Lung microvascular endothelial cell (primary cell): ENCODE results near the gene AMBRA1. TPM values are rescaled to one million over a fixed set of nuclear protein-coding genes. Genes with fewer than 3 reads are reported as not detected.

ENCODE experiments used
- DNase-seq, 2 donors: peaks; one replicate each; pipeline versions ENCODE4 v3.0.0 to v3.0.0-alpha.2; 2010; ENCODE audit warnings: low read depth in 2 of 2
- total RNA-seq: library from RNA; depleted of rRNA; stranded (reverse); fragments of >200 nt; gene quantifications from 2 replicates; pipeline ENCODE4 v1.2.1, GENCODE V29; 2014

Gene AMBRA1
- total RNA-seq, 1 donor from 2014 or later, result 15.3 TPM

DNA sequence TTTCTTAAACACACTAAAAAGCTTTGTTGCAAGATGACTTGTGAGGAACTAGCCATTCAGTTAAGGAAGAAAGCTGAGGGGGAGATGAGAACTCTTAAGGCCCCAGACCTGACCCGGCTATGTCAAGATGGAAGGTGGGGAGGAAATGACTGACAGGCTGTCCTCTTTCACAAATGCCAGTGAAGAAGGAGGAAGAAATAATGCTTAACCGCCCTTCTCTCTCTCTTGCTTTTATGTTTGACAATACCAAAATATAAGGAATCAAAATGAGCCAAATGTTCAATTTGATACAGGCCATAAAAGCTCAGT lies 87.4 kb downstream of the AMBRA1 start:
- peak in 1 of 2 donors; percentile 6 for DNase-seq

DNA sequence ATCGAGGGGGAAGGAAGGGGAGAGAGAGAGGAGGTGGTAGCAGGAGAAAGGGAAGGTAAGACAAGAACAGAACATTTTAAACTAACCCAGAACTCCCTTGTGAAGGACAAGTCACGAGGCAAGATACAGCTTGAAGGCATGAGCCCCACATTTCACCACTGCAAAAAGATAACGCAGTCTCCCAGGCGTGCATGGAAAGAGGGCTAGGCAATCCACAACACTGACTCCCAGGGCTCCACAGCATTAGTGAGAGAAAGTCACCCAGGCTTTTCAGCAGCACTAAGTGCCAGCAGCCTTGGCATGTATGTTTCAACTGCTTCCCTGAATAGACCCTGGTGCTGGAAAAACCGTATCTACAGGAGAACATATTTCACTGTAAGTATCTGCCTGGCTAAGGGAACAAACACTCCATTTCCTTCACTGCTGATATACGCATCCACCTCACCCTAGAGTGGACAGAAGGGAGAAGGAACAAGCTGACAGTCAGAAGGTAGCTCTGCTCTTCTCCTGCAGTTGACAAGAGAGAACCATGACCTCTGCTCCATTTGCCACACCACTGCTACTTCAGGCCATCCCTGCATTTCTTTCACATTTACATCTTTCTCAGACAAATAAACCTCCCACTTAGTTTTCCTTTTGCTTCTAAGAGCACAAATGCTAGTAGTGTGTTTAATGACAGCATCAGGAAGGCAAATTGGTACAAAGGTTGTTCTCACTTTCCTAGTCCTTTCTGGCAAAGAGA lies 87.9 kb downstream of the AMBRA1 start:
- peak in 1 of 2 donors; percentile 5 for DNase-seq

DNA sequence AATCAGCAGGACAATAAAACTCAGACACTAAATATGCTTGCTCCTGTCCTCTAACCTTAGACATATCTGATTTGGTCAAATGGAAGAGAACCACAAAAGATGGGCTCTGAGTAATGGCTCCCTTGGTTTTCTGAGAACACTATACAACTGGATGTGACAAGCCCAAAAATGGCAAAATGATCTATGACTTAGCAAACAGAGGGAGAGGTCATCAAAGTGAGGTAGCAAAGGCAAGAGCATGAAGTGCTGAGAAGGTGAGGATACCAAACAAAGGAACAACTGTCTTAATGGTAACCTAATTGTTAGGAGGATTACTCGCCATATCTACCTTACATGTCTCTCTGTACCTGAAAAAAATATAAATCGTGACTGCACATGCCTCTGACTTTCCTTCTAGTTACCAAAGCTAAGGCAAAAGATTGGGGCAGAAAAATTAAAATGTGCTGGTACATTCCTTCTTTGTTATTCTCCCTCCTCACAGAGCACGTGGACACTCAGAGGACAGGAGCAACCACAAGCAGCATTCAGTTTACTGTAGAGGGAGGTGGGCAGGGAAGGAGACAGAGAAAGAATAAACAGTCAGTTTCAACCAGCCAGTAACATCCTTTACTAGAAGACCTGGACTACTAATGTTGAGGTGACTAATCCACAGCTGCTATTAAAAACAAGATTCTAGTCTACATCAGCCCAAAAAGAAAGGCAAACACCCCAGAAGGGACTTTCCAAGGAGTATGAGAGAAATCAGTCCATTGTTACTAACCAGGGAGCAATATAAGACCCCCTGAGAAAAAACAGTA lies 88.8 kb downstream of the AMBRA1 start:
- peak in 1 of 2 donors; percentile 77 for DNase-seq

DNA sequence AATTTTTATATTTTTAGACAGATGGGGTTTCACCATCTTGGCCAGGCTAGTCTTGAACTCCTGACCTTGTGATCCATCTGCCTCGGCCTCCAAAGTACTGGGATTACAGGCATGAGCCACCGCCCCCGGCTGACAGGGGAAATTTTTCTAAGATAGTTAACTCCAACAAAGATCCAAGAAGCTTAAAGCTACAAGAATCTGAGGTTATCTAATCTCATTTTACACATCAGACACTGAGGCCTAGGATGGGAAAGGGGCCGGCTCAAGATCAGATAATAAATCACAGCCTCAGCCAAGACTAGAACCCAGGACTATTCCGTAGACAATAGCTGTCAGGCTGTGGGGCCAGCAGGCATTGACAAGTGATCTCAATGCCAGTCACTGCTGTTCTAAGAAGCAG lies 94.0 kb downstream of the AMBRA1 start:
- DNase-seq, result no peak

DNA sequence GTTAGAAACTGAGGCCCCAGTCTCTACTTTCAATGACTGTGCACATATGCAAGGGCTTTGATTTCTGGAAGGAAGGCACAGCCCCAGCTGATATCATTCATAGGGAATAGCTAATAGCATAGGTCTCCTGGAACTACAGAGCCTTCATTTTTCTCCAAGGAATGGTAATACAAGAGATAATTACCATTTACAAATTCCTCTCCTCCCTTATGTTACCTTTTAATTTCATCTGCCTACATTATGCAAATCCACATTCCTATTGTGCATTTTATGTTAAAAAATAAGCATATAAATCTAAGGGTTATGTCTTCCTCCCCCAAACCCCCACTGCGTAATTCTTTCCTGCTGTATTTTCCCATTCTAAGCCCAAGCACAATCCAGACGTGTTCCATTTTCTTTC lies 94.9 kb downstream of the AMBRA1 start:
- DNase-seq, result no peak

DNA sequence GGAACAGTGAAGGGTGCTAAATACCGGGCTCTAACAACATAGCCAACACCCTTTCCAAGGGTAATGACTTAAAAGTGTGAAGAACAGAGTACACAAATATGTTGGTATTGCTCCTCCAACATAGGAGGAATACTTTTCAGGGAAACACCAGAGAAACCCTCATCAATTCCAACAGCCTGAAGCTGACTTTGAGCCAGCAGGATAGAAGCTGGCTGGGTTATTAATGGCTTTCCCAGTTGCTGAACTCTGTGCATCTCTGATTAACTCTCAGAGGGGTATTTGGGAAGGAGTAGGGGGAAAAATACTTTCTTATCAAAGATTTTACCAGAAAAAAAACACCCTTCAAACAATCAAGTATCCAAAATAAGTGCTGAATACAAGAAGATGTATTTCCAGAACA lies 95.6 kb downstream of the AMBRA1 start:
- DNase-seq, result no peak

DNA sequence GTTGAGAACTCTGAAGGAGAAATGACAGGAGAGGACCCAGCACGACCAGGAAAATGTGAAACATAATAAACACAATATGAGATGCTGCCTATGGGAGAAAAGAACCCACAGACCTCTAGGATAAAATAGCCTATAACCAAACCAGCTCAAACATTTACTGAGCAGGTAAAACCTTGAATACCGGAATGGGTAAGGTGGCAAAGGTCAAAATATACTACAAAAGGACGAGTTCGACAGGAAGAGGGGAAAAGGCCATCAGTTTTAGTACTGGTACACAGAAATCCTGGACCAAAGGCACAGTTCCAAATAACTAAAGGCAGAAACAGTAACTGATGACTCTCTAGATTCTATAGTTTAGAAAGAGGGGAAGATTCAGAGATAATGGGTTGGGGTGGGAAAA lies 96.3 kb downstream of the AMBRA1 start:
- DNase-seq, result no peak

DNA sequence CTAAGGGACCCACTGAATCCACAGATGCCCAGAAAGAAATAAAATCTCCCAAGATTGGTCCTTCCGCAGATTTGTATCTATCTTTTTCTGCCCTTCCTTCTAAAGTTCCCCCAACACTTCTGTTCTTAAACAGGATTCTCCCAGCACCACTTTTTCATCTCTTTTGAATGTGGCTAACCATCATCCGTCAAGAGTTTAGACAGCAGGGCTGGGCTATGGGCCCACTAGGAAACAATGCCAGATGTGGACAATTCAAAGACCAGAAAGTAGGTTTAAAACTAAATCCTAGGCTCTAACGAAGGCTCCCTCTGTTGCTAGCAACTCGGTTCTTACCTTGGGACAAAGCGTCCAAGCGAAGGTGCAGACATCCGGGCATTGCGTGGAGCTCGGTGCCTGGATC lies 100.0 kb downstream of the AMBRA1 start:
- peak in 1 of 2 donors; percentile 41 for DNase-seq

DNA sequence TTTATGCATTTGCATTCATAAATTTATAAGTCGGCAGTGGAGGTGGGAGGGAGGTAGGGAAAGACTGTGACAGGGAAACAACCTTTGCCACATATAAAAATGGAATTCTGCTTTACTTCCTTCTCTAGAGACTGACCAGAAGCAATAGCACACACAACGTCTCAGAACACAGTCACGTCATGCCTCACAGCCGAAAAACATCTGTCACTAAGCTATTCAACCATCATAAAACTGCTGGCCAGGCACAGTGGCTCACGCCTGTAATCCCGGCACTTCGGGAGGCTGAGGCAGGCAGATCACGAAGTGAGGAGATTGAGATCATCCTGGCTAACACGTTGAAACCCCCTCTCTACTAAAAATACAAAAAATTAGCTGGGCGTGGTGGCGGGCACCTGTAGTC lies 101.3 kb downstream of the AMBRA1 start:
- DNase-seq, result peak in 1 of 2 donors; percentile 41

DNA sequence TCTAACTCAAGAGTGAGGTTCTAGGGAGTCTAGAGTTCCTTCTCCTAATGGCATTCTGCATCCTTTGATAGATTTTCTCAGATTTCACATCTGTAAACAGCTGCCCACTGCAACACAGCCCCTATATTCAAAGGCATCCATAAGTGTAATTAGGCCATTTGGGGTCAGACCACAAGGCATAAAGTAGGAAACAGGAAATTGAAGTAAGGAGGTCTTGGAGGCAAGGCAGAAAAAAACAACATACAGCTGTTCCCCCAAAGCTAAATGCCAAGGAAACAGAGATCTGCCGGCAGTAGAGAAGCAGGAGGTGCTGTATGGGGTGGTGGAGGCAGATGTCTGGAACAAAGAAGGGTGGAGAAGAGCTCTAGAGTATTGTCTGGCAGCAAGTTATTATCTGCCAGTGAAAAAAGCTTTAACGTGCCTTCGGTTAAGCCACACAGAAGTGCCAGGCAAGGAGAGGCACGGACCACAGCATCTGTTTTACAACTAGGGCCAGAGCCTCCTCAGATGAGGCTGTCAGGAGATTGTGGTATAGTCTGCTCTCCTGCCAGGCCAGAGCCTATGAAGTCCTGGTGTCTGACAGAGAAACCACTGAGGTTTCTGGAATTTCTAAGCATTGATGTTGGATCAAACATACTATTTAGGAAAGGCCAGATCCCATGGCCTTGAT lies 102.0 kb downstream of the AMBRA1 start:
- peak in 1 of 2 donors; percentile 48 for DNase-seq

DNA sequence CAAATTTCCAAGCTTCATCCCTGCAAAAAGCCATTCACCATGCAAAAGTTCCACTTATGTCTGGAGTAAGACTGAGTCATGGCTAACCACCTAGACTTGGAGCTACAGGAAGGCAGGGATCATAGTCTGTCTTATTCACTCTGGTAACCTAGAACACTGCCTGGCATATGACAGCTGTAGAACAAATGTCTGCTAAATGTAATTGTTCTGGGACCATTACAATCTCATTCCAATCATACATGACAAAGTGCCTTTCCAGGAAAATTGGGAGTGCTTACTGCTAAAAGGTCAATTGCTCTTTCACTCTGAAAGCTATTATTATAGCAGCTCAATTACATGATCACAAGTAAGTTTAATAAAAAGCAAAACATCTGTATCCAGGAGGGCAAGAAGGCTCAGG lies 103.2 kb downstream of the AMBRA1 start:
- peak in 1 of 2 donors; percentile 74 for DNase-seq

DNA sequence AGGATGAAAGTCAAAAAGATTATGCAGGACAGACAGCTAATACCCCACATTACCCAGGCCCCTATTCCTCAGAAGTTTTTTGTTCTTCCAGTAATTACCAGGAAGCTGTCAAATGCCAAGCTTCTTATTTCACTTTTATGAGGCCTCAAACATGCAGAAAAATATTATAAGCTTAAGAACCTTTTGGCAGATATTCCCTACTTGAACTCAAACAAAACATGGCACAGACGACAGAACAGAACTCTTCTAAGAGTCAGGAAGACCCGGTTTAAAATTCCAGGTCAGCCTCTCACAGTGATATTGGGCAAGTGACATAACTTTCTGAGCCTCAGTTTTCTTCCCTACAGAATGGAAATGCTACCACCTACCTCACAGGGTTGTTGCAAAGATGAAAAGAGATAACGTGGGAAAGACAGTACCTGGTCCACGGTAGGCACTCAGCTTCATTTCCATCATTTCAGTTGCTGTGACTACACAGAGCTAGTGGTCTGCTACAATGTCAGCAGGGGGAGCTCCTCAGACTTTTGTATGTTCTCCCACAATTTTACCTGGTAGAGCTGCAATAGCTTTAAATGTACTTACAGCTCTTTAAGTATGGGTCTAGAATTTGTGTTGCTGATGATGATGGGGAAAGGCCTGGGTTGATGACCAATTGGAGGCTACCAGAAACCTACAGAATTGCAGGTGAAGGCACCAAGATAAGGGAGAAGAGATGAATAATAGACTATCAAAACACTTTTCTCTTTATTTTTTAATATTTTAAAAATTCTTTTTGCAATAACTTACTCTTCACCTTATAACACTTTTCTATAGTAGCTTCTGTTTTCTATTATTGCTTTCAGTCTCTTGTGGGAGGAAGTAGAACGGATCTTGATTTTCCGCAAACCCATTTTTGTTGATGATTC lies 103.9 kb downstream of the AMBRA1 start:
- DNase-seq, result peak; percentile 72 to 79

DNA sequence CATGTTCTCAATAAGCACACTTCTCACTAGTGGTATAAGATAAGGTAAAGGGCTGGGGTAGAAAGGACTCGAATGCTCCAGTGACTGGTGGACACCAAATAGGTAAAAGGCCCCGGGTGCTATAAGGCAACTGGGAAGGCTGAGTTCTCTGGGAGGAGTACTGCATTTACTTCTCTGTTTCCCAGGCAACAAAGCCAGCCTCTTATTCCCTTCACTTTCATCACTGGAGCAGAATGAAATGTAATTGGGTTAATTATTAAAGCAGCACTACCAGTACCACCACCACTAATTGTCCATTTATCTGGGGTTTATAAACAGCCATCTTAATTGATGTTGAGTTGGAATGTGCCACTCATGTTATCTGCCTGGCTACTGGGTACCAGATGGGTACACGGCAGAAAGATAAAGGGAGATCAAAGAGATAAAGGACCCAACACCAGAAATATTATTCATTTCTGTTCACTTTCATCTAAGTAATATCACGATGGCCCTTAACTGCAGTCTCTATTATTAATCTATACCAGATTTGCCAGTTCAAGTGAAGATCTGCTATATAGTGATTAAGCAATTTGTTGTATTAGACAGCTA lies 107.9 kb downstream of the AMBRA1 start:
- DNase-seq, result no peak

DNA sequence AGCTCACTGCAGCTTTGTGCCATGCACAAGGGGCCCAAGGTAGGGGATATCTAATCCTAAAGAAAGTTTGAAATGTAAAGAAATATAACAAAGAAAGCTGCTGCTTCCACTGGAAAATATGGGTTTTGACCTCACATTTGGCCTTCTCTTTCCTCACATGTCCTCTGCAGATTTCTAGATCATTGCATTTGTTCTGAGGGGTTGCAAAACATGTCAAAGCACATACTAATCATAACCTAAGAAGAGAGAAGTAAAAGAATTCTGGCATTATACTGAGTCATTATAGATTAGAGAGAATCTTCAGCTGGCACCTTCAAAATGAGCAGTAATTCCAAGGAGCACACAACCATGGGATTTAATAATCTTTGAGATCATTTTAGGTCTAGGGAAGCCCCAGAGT lies 109.7 kb downstream of the AMBRA1 start:
- DNase-seq, result no peak

DNA sequence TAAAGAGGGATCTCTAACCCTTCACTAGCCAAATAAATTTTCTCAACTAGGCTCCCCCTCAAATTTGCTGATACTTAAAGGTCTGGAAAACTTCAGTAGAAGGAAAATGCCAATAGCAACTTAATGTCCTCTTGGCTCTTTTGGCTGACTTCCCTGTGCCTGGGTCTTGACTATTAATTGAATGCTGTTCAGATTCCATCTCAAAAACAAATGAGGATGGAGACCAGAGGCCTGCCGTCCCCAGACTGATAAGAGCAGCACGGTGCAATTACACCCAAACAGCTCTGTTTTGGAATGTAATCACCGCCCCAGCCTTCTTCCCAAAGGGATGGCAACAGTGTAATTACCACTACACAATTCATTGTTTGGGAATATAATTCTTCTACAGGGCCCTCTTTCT lies 112.9 kb downstream of the AMBRA1 start:
- no peak for DNase-seq

DNA sequence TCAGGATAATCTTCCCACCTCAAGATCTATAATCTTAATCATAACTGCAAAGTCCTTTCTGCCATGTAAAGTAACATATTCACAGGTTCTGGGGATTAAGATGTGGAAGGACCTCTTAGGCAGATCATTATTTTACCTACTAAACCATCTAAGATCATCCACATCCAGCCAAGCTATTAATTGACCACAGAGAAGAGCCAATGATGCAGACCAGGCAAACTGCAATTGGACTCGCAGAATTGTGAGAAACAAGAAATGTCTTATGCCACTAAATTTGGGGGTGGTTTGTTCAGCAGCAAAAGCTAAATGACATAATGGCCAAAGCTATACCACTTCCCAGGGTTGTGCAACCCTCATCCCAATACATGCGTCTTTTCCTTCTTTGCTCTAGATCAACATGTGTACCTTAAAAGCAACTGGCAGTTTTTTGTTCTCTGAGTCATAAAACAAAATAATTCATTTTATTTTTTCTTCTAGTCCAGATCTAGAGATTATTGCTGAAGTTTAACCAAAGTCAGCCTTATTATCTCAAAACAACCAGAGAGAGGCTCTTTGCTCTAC lies 113.6 kb downstream of the AMBRA1 start:
- DNase-seq, result no peak

DNA sequence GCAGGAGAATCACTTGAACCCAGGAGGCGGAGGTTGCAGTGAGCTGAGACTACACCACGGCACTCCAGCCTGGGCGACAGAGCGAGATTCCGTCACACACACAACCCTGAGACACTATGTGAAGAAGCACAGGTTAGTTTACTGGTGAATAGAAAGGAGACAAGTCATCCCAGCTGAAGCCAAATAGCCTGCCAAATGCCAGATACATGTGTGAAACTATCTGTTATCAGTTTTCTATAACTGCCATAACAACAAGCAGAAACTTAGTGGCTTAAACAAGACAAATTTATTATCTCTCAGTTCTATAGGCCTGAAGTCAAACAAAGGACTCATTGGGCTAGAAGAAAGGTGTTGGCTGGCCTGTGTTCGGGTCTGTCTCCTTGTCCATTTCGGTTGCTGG lies 114.2 kb downstream of the AMBRA1 start:
- DNase-seq, result no peak

DNA sequence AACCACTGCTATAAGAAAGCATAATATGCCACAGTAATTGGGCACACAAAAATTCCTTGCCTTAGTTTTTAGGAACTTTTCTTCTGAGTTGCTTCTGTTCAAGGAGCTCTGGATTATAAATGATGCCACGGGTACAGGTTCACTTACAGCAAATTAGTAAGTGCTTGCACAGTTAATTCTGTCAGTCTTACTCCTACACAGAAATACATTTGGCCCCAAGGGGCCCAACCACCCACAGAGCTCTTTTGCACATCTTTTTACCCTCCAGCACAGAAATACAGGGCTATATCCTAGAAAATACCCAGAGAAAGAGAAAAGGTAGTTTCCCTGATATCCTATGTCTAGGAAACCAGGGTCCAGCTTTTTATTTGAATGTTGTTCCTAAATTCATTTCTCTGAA lies 115.6 kb downstream of the AMBRA1 start:
- DNase-seq, result no peak

DNA sequence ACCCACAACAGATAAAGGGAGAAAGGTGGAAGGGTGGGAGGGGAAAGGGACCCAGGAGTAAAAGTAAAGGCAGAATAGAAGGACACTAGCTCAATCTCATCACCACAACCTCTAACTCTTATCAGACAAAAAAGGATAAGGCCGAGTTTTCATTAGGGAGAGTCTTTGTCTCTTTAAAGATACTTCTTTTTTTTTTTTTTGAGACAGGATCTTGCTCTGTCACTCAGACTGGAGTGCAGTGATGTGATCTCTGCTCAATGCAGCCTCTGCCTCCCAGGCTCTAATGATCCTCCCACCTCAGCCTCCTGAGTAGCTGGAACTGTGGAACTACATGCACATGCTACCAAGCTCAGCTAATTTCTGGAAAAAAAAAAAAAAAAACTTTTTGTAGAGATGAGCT lies 116.7 kb downstream of the AMBRA1 start:
- no peak for DNase-seq

DNA sequence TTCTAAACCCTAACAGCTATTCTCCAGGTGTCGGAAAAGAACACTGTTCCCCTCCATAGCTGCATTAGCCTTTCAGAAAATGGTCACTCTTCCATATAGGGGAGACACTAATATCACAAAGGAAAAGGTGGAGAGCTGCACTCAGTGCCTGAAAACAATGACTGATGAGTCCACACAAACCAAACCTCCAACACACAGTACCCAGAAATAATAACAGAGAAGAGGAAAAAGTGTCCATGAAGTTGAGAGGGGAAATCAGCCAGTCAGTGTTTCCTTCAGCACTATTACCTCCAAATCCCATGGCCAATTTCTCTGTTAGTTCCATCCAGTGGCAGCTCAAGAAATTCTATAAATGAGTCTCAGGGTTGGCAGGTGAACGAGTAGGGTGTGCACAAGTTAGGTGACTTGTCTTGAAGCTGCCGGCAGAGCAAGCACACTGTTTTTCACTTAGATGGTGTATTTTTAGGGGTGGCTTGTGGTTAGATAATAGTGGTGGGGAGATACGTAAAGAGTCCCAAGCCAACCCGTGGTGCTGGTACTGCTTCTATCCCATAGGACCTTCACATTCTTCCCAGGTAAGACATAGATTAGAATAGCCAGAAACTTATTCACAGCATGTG lies 117.8 kb downstream of the AMBRA1 start:
- no peak for DNase-seq
